Vagina (tissue), 2 donors: Measurements from ENCODE around the gene UHRF2.

Experiments used
- POLR2AphosphoS5 ChIP-seq, 2 donors: sonication (generic); formaldehyde crosslinking; IDR thresholded peaks; one replicate each; pipeline ENCODE4 v1.9.0; 2017; ENCODE audit warnings: antibody characterized with exemption in 2 of 2, mild to moderate bottlenecking in 2 of 2, low read depth in 1 of 2; ENCODE audit not compliant: insufficient read depth in 1 of 2
- TF ChIP-seq, protein P1 (sequence below), 3 experiments: fragments of 450-650 bp in 2 of 3; fragments of 200-600 bp in 1 of 3; sonication (generic) in 1 of 3; IDR thresholded peaks; one replicate each; pipeline ENCODE4 v1.5.1; 2017 to 2019; ENCODE audit warnings: antibody characterized with exemption in 3 of 3, mild to moderate bottlenecking in 2 of 3, moderate library complexity in 2 of 3

DNA sequence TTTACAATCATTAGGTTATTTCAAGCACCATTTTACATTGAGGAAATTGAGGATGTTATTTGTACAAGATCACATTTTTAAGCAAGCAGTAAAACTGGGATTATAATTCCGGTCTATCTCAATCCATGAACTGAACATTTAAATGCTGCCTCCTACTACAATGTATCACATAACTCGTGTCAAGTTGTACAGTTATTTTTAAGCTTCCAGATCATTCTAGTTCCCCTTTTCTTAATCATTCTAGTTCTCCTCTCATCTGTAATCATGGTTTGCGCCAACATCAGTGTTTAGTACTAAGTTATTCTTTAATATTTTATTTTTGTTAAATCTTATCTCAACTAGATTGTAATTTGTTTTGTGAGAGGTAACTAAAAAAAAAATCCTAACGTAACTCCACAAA lies 2.4 kb upstream of the UHRF2 start:
- TF ChIP-seq, protein P1, sequence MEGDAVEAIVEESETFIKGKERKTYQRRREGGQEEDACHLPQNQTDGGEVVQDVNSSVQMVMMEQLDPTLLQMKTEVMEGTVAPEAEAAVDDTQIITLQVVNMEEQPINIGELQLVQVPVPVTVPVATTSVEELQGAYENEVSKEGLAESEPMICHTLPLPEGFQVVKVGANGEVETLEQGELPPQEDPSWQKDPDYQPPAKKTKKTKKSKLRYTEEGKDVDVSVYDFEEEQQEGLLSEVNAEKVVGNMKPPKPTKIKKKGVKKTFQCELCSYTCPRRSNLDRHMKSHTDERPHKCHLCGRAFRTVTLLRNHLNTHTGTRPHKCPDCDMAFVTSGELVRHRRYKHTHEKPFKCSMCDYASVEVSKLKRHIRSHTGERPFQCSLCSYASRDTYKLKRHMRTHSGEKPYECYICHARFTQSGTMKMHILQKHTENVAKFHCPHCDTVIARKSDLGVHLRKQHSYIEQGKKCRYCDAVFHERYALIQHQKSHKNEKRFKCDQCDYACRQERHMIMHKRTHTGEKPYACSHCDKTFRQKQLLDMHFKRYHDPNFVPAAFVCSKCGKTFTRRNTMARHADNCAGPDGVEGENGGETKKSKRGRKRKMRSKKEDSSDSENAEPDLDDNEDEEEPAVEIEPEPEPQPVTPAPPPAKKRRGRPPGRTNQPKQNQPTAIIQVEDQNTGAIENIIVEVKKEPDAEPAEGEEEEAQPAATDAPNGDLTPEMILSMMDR (IDR thresholded peaks at IDR 0.05), result no peak
- no peak for TF ChIP-seq POLR2AphosphoS5 (IDR thresholded peaks at IDR 0.05; ENCODE audit: insufficient read depth in 1 of 2, low read depth in 1 of 2)
